Activated CD4-positive, CD25-positive, alpha-beta regulatory T cell treated with anti-CD3 and anti-CD28 coated beads, Interleukin-2, amount 50 U/mL, for 16 hours (primary cell): ENCODE data around the gene LCA5L.
"Not testable (repeated sequence)": the region's sequence is repeated elsewhere in the genome, so short reads cannot be mapped to it uniquely, and the experiment has no call there.

Experiments
- DNase-seq: peaks from one replicate; pipeline ENCODE4 v3.0.0-alpha.2; 2020; ENCODE audit warnings: low read depth, low spot score

Gene LCA5L

GRCh38 chr21:39387461-39388037 lies 58.0 kb downstream of the LCA5L start:
- DNase-seq, result peak; percentile 79

- no peak for DNase-seq
These were observed 58.7 kb downstream of the LCA5L start for GRCh38 chr21:39386899-39387298.

- DNase-seq, result no peak
These were observed 59.4 kb downstream of the LCA5L start for GRCh38 chr21:39386194-39386593.

GRCh38 chr21:39385299-39386145 lies 60.1 kb downstream of the LCA5L start:
- DNase-seq, result peak; percentile 30

DNA sequence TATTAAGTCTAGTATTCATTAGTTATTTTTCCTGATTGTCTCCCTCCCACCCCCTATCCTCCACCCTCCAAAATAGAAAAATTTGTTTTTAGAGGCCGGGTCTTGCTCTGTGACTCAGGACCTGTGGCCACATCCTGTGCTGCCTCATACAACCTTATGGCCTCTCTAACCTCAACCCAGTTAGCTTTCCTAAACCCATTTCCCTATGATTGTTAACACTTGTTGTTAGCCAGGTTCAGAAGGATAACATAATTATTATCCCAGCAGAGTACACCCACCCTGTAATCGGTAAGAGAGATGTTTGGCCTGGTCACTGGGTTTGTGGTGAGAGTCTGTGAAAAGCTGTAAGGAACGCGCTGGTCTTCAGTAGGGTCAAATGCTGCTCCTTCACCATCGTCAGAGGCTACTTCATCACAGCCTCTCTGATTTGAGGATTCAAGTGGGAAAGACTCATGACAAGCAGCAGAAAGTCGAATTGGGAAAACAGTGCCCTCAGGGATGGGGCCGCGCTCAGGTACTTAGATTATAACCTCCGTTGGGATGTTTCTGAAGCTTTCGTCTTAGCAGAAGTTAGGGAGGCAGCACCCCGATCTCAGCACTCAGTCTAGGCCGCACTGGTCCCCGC lies 60.8 kb downstream of the LCA5L start:
- no peak for DNase-seq

DNA sequence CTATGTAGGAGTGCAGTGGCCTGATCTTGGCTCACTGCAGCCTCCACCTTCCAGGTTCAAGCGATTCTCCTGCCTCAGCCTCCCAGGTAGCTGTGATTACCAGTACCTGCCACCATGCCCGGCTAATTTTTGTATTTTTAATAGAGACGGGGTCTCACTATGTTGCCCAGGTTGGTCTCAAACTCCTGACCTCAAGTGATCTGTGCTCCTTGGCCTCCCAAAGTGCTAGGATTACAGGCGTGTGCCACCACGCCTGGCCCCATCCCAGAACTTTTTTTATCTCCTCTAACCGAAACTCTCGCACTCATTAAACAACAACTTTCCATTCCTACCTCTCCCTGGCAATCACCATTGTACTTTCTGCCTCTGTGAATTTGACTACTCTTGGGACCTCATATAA lies 63.5 kb downstream of the LCA5L start:
- not testable (repeated sequence) for DNase-seq

DNA sequence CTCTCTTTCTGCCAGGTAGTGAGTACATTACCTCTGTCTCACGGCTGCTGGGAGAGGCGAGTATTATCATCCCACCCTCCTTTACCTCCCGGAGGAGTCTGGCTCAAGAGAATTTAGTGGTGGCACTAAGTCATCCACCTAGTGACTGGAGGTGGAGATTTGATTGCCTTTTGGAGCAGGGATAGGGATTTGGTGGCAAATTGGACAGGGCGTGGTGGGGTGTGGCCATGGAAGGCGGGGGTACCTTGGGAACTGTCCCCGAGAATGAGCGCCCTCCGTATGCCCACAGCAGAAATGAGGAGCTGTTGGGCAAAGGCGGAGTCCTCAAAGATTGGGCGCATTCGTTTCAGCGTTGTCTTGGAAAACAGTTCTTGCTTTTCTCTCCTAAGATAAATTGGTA lies 64.6 kb downstream of the LCA5L start:
- DNase-seq, result no peak

DNA sequence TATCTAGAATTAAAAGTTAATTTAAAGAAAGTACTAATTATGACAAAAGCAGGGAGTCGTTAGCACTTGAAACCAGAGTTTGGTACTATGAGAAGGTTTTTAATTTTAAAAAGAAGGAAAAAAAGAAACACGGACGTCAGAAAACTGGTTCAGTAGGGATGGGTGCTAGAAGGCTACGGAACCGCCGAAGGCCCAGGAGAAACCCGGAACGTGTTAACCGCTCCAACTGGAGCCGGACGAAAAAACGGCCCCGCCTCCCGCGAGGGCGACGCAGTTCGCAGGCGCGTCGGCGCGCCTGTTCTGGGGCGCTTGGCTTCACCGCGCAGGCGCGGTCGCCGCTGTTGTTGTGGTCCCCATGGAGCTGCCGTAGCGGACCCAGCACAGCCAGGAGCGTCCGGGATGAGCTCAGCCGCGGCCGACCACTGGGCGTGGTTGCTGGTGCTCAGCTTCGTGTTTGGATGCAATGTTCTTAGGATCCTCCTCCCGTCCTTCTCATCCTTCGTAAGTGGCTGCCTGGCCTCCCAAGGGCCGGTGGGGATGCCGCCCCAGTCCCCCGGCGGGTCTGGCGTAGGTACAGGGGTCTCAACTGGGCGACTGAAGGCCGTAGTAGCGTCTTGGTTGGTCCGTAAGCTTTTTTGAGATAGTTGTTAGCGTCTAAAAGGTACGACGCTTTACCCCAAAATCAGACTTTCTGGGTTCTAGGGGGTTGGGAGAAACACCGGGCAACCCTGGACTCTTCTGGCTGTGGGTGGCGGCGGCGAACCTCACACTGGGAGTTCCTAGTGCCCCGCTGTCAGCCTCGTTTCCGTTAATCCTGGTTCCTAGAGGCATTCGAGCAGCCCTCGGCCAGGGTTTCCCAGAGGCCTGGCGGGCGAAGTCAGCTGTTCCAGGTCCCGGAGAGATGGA lies 65.3 kb downstream of the LCA5L start:
- DNase-seq, result peak; percentile 73

GRCh38 chr21:39377444-39378050 lies 68.0 kb downstream of the LCA5L start:
- DNase-seq, result no peak

DNA sequence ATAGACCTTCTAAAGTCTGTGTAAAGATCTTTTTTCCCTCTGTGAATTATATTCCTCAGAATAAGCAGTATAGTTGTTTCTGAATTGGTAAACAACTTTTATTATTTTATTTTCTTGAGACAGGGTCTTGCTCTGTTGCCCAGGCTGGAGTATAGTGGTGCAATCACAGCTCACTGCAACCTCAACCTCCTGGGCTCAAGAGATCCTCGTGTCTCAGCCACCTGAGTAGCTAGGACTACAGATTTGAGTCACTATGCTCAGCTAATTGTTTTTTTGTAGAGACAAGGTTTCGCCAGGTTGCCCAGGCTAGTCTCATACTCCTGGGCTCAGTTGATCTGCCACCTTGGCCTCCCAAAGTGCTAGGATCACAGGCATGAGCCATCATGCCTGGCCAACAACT lies 70.1 kb downstream of the LCA5L start:
- no peak for DNase-seq

DNA sequence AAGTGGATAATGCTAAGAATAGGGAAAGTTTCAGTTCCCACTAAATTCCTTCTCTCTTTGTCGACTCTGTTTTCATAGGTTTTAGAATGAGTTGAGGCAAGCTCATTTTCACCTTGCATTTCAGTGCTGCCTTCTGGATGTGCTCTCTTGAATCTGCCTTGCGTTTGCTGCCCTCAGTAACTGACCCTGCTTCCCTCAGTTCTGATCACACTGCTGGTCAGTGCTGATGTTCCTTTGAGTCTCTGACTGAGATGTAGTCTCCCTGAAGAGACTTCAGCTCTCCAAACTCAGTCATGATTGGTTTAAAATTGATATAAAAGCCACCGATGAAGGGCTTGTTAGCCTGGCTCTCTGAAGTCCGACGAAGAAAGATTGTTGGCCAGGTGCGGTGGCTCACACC lies 71.5 kb downstream of the LCA5L start:
- DNase-seq, result no peak

DNA sequence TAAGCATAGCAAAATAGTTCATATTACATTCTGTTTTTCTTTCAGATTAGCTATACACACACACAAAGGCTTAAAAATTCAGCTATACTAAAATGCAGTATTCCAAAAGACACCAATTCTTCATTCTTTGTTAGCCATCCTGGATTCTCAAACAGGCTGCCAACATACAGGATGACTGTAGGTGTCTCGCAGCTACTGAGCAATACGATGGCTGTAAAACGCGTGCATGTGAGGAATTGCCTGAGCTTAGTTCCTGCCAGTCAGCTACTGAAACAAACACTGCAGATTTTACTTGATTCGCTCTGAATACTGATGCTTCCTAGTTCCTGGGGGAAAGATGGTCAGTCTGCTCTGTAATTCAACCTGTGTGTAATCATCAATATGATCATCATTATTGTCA lies 71.9 kb downstream of the LCA5L start:
- no peak for DNase-seq

GRCh38 chr21:39369896-39370288 lies 75.7 kb downstream of the LCA5L start:
- DNase-seq, result not testable (repeated sequence)

GRCh38 chr21:39367783-39368182 lies 77.8 kb downstream of the LCA5L start:
- no peak for DNase-seq

- no peak for DNase-seq
These were observed 79.0 kb downstream of the LCA5L start for GRCh38 chr21:39366563-39366962.

GRCh38 chr21:39364949-39365348 lies 80.6 kb downstream of the LCA5L start:
- no peak for DNase-seq

GRCh38 chr21:39363607-39364555 lies 81.7 kb downstream of the LCA5L start:
- no peak for DNase-seq

DNA sequence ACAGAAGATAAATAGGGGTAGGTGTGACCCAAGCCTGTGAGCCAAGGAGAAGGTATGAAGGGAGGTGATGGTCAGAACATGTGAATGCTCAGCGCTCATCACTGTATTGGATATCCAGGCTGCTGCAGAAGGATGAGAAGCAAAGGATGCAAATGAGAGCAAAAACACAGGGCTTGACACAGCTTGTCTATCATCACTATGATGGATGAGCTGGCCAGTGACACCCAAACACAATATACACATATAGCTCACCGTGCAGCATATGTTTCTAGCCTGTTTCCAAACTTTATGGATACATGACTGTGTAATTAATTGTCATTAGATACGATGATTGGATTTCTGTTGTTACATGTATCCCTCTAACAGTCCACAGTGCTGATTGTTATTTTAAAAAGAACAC lies 82.8 kb downstream of the LCA5L start:
- no peak for DNase-seq

DNA sequence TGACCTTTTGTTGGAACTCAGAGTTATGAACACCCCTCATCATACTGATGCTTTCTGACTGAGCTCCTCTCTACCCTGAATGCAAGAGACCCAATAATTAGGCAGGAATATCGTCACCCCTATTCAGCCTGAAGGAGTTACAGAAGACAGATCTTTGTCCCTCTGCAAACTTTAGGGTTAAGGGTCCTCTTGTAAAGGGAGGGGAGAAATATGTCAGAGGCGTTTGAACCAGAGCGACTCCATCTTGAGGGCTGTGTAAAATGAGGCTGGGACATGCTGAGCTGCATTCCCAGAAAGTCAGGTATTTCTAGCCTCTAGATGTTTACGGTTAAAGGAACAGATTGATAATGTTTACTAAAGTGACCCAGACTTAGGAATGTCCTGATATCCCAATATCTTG lies 86.2 kb downstream of the LCA5L start:
- DNase-seq, result no peak
